HUES6 (cell line): ENCODE results near the gene DDX46.
"Not testable (repeated sequence)": the region's sequence is repeated elsewhere in the genome, so short reads cannot be mapped to it uniquely, and the experiment has no call there.

ENCODE experiments used
- H3K27ac ChIP-seq: 2 replicates; pipeline ENCODE4 v1.7.0; 2013; ENCODE audit warnings: low read depth, mild to moderate bottlenecking, low read length, inconsistent platforms
- H3K27me3 ChIP-seq: 2 replicates; pipeline ENCODE4 v1.6.1; 2013; ENCODE audit warnings: low read length; ENCODE audit not compliant: control insufficient read depth, insufficient read depth
- H3K36me3 ChIP-seq: 2 replicates; pipeline ENCODE4 v1.6.1; 2013; ENCODE audit warnings: low read length; ENCODE audit not compliant: control insufficient read depth, insufficient read depth
- H3K4me1 ChIP-seq: 2 replicates; pipeline ENCODE4 v1.6.1; 2013; ENCODE audit warnings: low read length; ENCODE audit not compliant: control insufficient read depth, insufficient read depth
- H3K4me3 ChIP-seq: 2 replicates; pipeline ENCODE4 v1.5.1; 2013; ENCODE audit warnings: low read depth, low read length
- H3K9ac ChIP-seq: one replicate; pipeline ENCODE4 v1.6.1; 2013; ENCODE audit warnings: mild to moderate bottlenecking, low read length
- H3K9me3 ChIP-seq: 2 replicates; pipeline ENCODE4 v1.6.1; 2013; ENCODE audit warnings: low read depth, low read length; ENCODE audit not compliant: control insufficient read depth, insufficient read depth

DDX46 gene

GRCh38 chr5:134845335-134845851 lies 86.8 kb downstream of the DDX46 start:
- Histone ChIP-seq H3K9me3 (no peaks in the 10 kb centered on the region), H3K36me3 (peaks cover 16% of the 10 kb centered on the region), H3K9ac (peak overlapping the region; percentile 95), H3K4me3 (peak overlapping the region; percentile 63), H3K4me1 (peaks cover 8% of the 10 kb centered on the region; the same call in 1 of the 2 replicates), H3K27me3 (no peaks in the 10 kb centered on the region), H3K27ac (no peak overlapping the region)

GRCh38 chr5:134845852-134846640 lies 87.5 kb downstream of the DDX46 start, which contains the start of gene C5orf24:
Gene C5orf24 (plus strand): TSS chr5:134845968. CDS start chr5:134854901, 8,933 bp downstream.
- peak within 1 kb of the TSS; percentile 88 for H3K27ac ChIP-seq
- H3K27me3 ChIP-seq: no peaks in the 10 kb centered on the region
- H3K9ac ChIP-seq: peak within 1 kb of the TSS; percentile 95
- H3K9me3 ChIP-seq: no peaks in the 10 kb centered on the region
- peaks cover 10% of the 10 kb centered on the region for H3K36me3 ChIP-seq
- H3K4me1 ChIP-seq: peaks cover 8% of the 10 kb centered on the region; the same call in 1 of the 2 replicates
- peak within 1 kb of the TSS; percentile 63 for H3K4me3 ChIP-seq

- peaks cover 8% of the 10 kb centered on the region; the same call in 1 of the 2 replicates for H3K4me1 ChIP-seq
- peak overlapping the region; percentile 95 for H3K9ac ChIP-seq
- H3K9me3 ChIP-seq: no peaks in the 10 kb centered on the region
- no peaks in the 10 kb centered on the region for H3K27me3 ChIP-seq
- peak overlapping the region; percentile 88; the same call in 1 of the 2 replicates for H3K27ac ChIP-seq
- H3K36me3 ChIP-seq: peaks cover 10% of the 10 kb centered on the region
- peak overlapping the region; percentile 63 for H3K4me3 ChIP-seq
Observed at GRCh38 chr5:134846641-134846960, 88.0 kb downstream of the DDX46 start.

- not testable (repeated sequence) for H3K9me3 ChIP-seq, H3K27me3 ChIP-seq, H3K9ac ChIP-seq, H3K27ac ChIP-seq, H3K4me1 ChIP-seq, H3K4me3 ChIP-seq
- H3K36me3 ChIP-seq: peaks cover 16% of the 10 kb centered on the region
Observed at GRCh38 chr5:134849434-134849933, 90.9 kb downstream of the DDX46 start.

- peaks cover 3% of the 10 kb centered on the region; the same call in 1 of the 2 replicates for H3K4me1 ChIP-seq
- no peaks in the 10 kb centered on the region for H3K27me3 ChIP-seq
- H3K27ac ChIP-seq: no peak overlapping the region
- H3K4me3 ChIP-seq: no peak overlapping the region
- no peaks in the 10 kb centered on the region for H3K9me3 ChIP-seq
- peaks cover 33% of the 10 kb centered on the region for H3K36me3 ChIP-seq
- no peak overlapping the region for H3K9ac ChIP-seq
Observed at GRCh38 chr5:134851307-134851923, 92.8 kb downstream of the DDX46 start.

- H3K9ac ChIP-seq, H3K9me3 ChIP-seq: not testable (repeated sequence)
- H3K36me3 ChIP-seq: peaks cover 56% of the 10 kb centered on the region
Observed at GRCh38 chr5:134856465-134856864, 97.9 kb downstream of the DDX46 start.

GRCh38 chr5:134857401-134857800 lies 98.8 kb downstream of the DDX46 start:
- peaks cover 54% of the 10 kb centered on the region for H3K36me3 ChIP-seq
- H3K9me3 ChIP-seq: no peaks in the 10 kb centered on the region
- H3K27me3 ChIP-seq: no peaks in the 10 kb centered on the region
- no peak overlapping the region for H3K9ac ChIP-seq
- no peak overlapping the region for H3K27ac ChIP-seq
- H3K4me3 ChIP-seq: no peak overlapping the region
- no peaks in the 10 kb centered on the region for H3K4me1 ChIP-seq

More at GRCh38 chr5:134856465-134856864, 97.9 kb downstream of the DDX46 start:
- not testable (repeated sequence) for H3K27me3 ChIP-seq, H3K4me1 ChIP-seq, H3K4me3 ChIP-seq, H3K27ac ChIP-seq

- H3K4me1 ChIP-seq: no peaks in the 10 kb centered on the region
- H3K9ac ChIP-seq: no peak overlapping the region
- H3K27me3 ChIP-seq: no peaks in the 10 kb centered on the region
- H3K4me3 ChIP-seq: no peak overlapping the region
- no peak overlapping the region for H3K27ac ChIP-seq
- H3K36me3 ChIP-seq: peaks cover 7% of the 10 kb centered on the region; the same call in 1 of the 2 replicates
- no peaks in the 10 kb centered on the region for H3K9me3 ChIP-seq
Observed at GRCh38 chr5:134864707-134865106, 106.1 kb downstream of the DDX46 start.

GRCh38 chr5:134873494-134873893 lies 114.9 kb downstream of the DDX46 start:
- Histone ChIP-seq H3K9ac (peak overlapping the region; percentile 95), H3K4me1 (peaks cover 12% of the 10 kb centered on the region), H3K9me3 (no peaks in the 10 kb centered on the region), H3K36me3 (no peaks in the 10 kb centered on the region), H3K27me3 (no peaks in the 10 kb centered on the region), H3K4me3 (peak overlapping the region; percentile 84), H3K27ac (peak overlapping the region; percentile 94)

- no peaks in the 10 kb centered on the region for H3K27me3 ChIP-seq
- no peaks in the 10 kb centered on the region for H3K9me3 ChIP-seq
- H3K27ac ChIP-seq: peak within 1 kb of the TSS; percentile 94
- H3K4me3 ChIP-seq: peak within 1 kb of the TSS; percentile 84
- no peaks in the 10 kb centered on the region for H3K36me3 ChIP-seq
- peak within 1 kb of the TSS; percentile 95 for H3K9ac ChIP-seq
- H3K4me1 ChIP-seq: peaks cover 12% of the 10 kb centered on the region
Observed at GRCh38 chr5:134873987-134874830, 115.6 kb downstream of the DDX46 start, which contains the start of gene TXNDC15. Gene TXNDC15 (plus strand): TSS chr5:134874371. CDS start chr5:134874428, 57 bp downstream.
